Activated gamma-delta T cell treated with anti-CD3 and anti-CD28 coated beads, Interleukin-2, amount 50 U/mL, for 16 hours (primary cell): Measurements from ENCODE around the gene CHRNA7.

ENCODE experiments used
- DNase-seq: peaks from one replicate; pipeline ENCODE4 v3.0.0-alpha.2; 2020; ENCODE audit warnings: low read depth

Gene CHRNA7

DNA sequence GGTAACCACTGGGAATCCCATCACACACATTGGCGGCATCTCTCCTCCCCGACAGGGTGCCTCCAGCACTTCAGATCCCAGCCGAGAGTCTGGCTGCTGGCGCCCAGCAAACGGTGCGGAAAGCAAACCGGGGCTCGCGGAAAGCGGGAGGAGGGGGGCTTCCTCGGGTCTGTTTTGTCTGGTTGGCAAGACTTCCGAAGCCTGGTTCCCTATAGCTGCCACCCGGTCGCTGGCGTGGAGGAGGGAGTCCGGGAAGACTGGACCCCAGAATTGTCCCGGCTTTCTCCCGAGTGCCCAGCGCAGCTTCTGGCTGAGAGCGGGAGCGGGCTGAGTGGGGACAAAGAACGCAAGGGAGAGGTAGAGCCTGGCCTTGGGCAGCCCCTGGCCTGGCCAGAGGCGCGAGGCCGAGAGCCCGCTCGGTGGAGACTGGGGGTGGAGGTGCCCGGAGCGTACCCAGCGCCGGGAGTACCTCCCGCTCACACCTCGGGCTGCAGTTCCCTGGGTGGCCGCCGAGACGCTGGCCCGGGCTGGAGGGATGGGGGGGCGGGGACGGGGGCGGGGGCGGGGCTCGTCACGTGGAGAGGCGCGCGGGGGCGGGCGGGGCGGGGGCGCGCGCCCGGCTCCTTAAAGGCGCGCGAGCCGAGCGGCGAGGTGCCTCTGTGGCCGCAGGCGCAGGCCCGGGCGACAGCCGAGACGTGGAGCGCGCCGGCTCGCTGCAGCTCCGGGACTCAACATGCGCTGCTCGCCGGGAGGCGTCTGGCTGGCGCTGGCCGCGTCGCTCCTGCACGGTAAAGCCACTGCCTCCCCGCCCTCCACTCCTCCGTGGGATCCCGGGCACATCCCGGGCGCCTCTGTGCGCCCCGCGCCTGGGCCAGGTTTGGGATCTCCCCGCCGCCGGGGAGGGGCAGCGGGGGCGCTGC, at the start of gene CHRNA7:
Gene CHRNA7 (plus strand): TSS at position 654 of the 920 bp plus-strand sequence. CDS start 80 bp downstream, at position 734.
- no peak for DNase-seq

DNA sequence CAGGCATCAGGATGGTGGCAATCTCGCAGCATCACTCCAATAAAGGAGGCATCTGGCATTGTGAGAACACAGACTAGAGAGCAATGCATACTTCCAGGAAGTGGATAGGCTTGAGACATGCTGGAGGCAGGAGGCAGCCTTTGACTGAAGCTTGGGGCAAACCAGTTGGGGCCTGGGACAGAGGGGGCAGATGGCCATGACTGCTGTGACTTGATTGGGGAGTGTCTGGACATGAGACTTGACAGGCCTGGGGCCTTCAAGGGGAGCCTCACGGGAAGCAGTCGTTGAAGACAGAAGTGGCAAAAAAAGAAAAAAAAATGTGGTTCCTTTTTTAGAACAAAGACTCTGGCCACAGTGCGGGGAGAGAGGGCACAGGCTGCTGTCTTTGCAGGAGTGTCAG, 44.7 kb upstream of the CHRNA7 start:
- DNase-seq = no peak

DNA sequence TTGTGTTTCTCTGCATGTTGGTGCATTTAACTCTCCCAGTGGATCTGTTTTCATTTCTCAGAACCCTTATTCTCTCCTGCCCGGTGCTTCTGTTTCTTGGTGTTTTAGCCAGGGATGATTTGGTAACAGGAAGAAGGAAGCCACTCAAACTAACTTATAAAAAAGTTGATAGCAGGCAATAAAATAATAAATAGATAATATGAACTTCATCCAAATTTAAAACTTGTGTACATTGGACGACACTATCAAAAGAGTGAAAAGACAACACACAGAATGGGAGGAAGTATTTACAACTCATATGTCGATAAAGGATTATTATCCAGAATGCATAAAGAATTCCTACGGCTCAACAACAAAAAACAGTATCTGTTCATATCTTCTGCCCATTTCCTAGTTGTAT, 37.3 kb upstream of the CHRNA7 start:
- DNase-seq = no peak

DNA sequence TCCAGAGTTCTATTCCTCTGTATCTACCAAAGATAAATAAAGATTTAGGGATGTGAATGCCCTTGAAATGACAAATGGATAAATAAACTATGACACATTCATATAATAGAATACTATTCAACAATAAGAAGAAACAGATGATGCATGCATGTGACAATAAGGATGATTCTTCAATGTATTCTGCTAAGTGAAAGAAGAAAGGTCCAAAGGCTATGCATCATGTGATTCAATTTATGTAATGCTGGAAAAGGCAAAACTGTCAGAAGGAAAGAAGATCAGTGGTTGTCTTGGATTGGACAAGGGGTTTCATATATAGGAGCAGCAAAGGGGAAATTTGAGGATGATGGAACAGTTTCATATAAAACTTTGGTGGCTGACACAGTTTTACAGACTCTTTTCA, 32.6 kb upstream of the CHRNA7 start:
- no peak for DNase-seq

DNA sequence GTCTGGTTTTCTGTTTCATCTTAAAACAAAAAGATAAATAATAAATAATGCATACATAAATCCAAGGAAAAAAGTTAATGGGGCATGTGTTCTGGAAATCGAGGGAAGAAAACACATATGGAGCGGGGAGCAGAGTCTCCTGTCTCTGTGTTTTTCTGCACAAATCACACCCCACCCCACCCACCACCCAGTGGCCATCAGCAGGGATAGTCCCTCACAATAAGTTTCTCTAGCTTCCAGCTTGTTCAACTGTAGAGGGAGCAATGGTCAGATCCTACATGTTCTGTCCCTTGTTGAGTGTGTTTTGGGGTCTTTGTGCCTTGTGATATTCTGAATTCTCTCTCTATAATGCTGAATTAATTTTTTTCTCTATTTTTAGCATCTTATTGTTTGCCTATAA, 26.8 kb upstream of the CHRNA7 start:
- no peak for DNase-seq

DNA sequence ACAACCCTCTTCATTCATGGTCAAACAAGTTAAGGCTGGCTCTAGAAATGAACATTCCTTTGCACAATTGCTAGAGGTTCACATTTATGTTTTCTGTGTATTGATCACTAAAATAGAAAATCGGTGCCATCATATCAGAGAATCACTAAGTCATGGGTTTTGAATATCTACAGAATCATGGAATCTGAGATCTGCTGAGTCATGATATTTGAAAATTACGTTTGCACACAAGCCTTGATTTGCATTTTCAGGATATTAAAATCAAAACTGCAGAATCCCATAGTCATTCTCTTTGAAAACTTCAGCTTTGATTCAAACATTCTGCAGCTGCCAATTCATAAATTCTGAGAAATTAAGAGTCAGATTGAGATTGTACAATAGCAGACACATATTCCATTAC, 26.1 kb upstream of the CHRNA7 start:
- no peak for DNase-seq

DNA sequence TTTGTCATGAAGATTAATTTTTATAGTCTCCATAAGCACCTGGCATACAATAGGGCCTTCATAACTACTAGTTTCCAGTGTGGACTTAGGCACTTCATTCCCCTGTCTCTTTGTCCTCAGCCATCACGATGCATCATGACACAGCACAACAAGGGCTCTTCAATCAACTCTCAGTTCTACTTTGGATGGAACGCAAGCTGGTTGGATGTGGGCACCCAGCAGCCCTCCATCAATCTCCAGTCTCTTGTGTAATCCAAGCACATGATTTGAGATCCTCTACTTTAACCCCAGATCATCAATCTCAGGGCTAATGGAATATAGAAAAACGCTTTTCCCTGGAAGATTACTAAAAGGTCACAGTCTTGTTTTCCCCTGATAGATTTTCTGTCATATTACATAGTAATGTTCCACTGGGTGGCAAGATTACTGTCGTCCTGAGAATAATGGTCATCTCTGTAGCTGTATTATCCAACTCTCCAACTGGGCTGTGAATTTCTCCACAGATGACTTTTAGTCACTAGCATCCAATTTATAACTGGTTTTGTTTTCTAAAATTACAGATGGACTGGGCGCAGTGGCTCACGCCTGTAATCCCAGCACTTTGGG, 22.9 kb upstream of the CHRNA7 start:
- no peak for DNase-seq

DNA sequence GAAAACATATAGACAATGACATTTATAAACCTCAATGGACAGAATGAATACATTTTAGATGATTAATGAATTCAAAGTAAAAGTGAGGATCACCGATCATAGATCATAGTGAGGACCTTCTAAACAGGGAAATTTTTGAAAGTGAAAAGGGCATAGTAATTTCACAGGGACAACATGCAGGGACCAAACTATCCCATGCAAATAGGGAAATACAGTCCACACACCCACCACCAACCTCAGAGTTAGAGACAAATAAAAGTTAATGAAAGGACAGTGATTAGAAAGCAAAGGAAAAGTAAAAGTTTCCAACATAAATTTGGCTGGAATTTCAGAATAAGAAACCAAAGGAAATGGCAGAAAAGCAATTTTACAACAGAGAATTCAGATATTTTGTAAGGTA, 15.4 kb upstream of the CHRNA7 start:
- no peak for DNase-seq

DNA sequence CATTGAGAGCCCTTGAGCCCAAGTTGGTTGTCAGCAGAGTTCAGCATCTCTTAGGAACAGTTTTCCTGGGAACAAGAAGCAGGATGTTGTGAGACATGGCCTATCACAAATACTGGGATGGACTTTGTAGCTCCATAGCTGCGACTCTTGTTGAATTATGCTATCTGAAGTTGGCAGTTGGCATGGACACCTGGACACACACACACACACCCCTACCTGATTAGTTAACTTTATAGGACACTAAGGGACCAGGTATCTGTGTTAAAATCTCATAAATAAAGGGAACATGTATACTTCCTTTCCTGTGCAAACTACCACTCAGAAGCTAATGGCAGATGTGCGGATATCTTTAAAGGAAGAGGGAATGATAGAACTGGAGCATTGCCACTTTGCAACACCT, 10.2 kb upstream of the CHRNA7 start:
- DNase-seq = no peak

DNA sequence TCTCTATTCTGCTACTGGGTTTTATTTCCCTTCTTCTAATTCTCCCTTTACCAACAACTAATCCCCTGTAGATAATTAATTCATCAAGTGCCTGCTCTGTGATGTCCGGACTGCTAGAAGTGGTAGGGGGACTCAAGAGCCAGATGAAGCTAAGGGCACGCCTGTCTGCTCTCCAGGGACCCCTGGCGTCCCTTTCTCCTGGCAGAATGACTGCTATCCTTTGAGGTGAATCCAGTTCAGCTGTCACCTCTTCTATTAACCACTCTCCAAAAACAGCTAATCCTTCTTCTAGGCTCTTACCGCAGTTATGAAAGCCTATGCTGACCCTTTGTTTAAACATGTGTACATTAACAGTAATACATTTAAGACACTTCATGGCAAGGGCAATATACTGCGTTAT, 1.4 kb upstream of the CHRNA7 start:
- no peak for DNase-seq

DNA sequence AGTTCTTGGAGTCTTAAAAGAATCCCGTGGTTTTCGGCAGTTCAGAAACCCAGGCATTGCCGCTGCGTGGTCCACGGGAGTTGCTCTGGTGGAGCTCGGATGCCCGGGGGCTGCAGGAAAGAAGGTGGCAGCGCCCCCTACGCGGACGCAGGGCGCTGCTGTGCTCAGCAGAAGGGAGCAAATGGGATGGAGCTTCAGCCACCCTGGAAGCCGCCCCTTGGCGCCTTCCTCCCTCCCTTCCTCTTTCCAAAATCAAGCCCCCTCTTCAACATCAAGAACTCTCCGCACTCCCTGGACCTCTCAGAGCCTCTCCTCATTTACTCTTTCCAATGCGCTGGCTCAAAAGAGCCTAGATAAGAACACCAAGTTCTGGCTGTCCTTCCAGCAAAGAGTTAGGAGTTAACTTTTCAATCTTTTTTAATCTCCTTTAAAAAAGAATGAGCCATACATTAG, 880 bp upstream of the CHRNA7 start:
- DNase-seq = no peak

DNA sequence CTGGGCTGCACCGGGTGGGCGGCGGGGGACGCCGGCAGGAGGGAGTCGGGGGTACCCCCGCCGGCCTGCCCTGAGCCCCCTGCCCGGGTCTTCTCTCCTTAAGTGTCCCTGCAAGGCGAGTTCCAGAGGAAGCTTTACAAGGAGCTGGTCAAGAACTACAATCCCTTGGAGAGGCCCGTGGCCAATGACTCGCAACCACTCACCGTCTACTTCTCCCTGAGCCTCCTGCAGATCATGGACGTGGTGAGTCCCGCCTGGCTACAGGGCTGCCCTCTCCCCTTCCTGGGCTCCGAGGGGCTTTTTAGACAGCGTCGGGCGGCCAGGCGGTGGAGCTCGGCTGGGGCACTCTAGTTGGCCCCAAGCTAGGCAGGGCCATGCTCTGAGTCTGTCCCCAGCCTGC, 480 bp downstream of the CHRNA7 start:
- no peak for DNase-seq

DNA sequence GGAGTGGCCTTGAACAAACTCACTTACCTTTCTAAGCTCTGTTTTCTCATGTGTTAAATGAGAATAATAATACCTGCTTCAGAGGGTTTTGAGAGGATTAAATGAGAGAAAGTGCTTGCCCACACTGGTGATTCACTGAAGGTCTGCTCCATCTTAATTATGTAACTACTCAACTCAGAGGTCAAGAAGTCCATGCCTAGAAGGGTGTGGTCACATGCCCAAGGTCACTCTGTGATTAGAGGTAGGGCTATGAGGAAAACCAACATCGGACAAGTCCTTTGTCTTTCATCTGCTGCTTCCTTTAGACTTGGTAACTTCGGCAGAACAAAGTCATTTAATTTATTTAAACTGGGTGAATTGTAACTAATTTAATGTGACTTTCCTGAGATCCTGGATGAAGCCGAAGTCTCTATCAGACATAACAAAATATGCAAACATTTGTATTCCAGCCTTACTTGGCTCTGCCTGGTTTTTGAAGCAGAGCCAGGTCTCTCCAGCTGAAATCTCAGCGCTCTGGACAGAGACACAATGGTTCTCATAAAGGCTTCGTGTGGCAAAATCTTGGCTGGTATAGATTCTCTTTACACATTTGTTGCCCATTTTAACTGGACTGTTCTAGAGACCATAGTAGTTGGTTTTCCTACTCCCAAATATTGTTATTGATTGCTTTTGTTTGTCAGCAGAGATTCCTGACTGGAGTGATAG, 3.0 kb downstream of the CHRNA7 start:
- DNase-seq = no peak

DNA sequence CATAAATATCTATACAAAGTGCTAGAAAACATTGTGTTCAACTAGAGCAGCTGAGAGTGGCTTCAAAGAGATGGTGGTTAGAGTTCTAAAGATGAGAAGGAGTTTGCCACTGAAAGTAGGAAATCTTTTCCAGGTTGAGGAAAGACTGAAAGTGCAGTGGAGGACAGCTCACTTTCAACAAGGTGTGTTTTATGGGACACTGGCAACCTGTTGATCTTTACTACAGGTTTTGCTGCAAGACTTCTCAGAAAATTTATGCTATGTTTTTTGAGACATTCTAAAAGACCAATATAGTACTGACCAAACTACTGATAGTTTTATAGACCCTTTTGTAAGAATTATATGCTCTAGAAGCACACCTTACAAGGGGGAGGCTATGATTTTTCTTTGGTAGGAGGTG, 3.8 kb downstream of the CHRNA7 start:
- no peak for DNase-seq

DNA sequence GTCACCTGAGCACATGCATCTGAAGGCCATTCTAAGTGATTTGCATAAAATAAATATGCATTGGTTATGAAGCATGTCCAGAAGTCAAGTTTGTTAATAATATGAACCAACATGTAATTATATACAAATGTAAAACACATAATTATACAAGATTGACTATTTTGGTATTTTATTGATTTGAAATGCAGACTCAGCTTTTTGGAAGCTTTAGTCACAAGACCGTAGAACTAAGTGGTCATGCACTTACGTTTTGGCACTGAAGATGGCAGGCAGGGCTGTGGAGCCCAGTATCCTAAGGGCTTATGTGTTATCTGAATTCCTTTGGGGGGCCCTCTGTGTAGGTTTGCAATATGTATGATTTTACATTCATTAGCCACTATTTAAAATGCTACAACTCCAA, 5.0 kb downstream of the CHRNA7 start:
- no peak for DNase-seq

DNA sequence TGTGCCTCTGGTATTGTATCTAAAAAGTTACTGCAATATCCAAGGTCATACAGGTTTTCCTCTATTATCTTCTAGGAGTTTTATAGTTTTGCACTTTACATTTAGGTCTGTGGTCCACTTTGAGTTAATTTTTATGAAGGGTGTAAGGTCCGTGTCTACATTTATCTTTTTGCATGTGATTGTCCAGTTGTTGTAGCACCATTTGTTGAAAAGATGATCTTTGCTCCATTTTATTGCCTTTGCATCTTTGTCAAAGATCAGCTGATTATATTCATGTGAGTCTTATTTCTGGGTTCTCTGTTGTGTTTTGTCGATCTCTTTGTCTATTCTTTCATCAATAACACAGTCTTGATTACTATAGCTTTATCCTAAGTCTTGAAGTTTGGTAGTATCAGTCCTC, 6.7 kb downstream of the CHRNA7 start:
- no peak for DNase-seq

DNA sequence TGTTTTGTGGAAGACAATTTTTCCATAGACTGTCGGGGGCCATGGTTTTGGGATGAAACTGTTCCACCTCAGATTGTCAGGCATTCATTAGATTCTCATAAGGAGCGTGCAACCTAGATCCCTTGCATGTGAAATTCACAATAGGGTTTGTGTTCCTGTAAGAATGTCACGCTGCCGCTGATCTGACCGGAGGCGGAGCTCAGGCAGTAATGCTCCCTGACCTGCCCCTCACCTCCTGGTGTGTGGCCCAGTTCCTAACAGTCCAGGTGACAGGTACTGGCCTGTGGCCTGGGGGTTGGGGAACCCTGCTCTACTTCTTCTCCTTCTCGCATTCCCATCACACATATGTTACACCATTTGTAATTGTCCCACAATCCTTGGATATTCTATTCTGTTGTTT, 11.0 kb downstream of the CHRNA7 start:
- no peak for DNase-seq

DNA sequence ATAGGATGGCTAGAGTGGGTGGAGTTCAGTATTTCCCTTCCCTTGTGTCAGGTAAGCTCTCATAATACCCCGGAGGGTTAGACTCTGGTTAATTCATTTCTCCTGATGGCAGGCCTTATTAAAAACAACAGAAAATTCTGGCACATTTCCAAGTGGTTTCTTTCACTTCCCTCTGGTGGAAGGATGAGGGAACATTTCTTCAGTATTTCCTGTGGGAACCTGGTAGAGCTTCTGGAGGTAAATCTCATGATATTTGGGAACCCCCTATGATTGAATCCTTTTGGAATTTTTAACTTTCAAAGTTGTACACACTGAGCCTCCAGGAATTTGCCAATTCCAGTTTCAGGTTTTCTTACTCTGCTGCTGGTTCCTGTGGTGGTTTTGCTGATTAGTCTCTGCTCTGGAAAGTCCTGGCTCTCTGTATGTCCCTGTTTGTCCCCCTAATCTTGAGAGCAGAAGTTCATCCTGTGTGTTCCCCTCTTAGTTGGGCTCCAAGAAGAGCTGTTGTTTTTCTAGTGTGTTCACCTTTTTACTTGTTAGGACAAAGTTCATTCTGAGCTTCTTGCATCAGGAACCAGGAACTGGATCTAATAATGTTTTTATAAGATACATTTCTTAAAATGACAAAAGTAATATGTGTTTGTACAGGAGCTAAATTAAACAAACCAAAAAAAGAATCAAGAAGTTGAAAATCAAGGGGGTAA, 12.1 kb downstream of the CHRNA7 start:
- no peak for DNase-seq

DNA sequence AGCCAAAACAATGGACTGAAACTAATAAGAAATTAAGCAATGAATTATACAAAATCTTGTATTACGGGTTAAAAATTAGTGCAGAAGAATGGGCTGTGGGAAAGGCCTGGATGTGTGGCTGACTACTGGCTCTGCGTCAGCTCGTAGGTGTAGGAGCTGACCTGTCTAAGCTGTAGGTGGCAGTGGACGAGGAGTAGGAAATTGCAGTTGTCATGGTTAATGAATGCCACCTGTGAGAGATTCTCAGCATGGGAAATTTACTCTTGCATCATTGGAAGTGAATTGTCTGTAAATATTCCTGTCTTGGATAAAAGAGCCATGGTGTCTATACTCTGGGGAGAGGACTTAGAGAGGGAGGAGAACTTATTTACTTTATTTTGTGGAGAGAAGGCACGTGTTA, 23.4 kb downstream of the CHRNA7 start:
- no peak for DNase-seq

DNA sequence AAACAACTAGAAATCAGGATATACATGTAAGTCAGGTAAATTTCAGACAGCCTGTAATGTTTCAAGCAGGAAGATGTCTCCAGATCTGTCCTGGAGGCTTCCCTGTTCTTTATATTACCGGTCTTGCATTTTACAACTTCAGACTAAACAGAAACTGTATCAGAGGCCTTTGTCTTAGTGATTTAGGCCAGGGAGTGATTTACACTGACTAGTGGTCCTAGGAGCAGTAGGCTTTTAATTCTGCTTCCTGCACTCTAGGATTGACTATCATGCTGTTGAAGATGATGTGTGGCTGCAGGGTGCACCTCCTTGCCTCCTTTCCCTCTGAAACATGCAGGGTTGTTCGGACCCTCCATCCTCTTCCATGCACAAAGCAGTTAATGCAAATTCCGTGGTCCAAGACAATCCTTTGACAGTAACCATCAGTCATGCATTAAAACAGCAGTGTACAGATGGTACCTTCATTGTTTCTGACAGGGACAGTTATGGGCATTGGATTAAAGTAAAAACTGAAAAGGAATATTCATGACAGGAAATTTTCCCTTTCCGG, 27.6 kb downstream of the CHRNA7 start:
- DNase-seq = no peak

DNA sequence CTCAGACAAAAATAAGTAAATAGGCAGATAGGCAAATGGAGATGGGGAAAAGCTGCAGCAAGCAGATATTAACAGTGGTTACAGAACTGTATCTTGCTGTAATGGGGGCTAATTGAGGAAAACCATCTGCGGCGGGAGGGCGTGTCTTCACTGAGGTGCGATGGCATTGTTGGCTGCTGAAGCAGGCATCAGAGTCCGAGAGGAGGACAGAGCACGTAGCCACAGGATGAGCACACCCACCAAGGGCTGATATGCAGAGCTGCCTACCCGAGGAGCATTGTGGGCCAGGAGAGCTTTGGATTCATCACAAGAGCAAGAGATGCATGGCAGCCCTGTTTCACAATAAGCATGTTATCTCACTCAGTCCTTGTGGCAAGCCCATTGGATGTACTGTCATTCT, 30.4 kb downstream of the CHRNA7 start:
- no peak for DNase-seq

DNA sequence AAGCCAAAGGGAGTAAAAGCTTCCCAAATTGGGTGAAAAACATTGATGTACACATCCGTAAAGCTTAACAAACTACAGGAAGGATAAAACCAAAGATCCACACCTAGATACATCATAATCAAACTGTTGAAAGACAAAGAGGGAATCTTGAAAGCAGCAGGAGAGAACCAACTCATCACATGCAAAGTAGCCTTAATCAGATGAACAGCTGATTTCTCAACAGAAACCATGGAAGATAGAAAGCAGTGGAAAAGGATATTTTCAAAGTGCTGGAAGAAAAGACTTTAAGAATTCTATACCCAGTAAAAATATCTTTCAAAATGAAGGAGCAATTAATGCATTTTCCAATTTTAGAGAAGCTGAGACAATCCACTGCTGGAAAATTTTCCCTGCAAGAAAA, 36.8 kb downstream of the CHRNA7 start:
- DNase-seq = no peak
